HG02763 (cell line): ENCODE data around the gene MRPS26.
A peak's percentile ranks its signal among the peaks of the same experiment; 100 is the strongest.
"Not testable (repeated sequence)": the region's sequence is repeated elsewhere in the genome, so short reads cannot be mapped to it uniquely, and the experiment has no call there.

Experiments
- ATAC-seq: cut with Tn5 transposase; IDR thresholded peaks from one replicate; pipeline ENCODE4 v1.9.1; 2021; ENCODE audit warnings: mild to moderate bottlenecking, moderate library complexity; ENCODE audit not compliant: unreplicated experiment

MRPS26 gene

DNA sequence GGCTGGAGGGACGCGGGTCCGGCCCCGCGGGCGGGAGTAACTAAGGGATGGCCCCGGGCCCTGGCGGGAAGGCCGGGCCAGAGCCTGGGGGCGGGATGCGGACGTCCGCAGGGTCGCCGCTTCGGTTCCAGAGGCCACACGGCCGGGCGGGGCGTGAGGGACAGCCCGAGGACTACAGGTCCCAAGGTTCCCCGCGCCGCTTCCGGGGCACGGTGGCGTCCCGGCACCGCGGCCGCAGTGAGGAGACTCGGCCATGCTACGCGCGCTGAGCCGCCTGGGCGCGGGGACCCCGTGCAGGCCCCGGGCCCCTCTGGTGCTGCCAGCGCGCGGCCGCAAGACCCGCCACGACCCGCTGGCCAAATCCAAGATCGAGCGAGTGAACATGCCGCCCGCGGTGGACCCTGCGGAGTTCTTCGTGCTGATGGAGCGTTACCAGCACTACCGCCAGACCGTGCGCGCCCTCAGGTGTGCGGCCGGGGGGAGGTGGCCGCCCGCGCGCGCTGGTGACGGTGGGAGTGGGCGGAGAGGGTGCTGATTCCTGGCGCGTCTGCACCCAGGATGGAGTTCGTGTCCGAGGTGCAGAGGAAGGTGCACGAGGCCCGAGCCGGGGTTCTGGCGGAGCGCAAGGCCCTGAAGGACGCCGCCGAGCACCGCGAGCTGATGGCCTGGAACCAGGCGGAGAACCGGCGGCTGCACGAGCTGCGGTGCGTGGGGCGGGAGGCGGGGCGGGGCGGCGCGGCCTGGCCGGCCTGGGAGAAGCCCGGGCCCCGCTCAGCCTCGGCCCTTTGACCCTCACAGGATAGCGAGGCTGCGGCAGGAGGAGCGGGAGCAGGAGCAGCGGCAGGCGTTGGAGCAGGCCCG lies at the start of gene MRPS26:
Gene MRPS26 (plus strand): TSS at position 237 of the 861 bp plus-strand sequence. CDS start 17 bp downstream, at position 254.
- peak; percentile 85 for ATAC-seq

DNA sequence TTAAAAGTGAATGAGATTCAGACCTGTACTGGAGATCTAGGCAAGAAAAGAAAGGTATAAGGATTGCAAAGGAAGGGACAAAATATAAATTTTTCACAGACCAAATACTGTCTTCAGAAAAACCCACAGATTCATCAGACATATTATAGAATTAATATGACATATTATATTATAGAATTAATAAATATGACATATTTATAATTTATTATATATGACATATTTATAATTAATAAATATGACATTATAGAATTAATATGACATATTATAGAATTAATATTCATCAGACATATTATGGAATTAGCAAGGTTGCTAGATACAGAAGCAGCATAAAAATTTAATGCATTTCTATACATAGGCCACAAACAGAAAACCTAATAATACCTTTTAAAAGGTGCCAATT lies 47.1 kb upstream of the MRPS26 start:
- ATAC-seq, result no peak

DNA sequence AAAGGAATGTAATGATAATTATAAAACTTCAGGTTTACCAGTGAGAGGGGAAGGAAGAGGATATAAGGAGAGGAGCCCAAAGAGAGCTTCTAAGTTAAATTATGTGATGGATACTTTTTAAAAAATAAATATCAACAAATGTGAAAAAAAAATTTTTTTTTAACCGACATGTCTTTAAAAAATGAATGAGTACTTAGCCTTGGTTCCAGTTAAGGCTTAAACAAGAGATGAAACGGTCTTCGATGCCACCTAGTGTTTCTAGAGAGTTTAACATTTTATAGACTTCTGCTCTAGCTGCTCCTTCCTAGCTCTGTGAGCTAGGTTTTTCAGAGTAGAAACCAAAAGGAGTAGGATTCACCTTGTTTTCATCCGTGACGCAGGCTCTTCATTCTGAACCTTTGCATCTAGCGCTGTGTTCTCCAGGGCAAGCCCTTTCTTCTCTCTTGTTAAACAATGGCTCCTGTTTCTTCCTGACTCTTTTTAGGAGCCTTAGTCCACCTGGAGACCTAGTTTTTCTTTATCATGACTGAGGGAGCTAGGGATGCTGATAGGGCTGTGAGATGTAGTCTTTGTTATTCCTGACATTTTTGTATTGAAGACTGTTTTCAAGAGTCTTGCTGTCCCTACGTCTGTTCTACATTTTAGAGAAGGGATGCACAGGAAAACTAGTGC lies 44.9 kb upstream of the MRPS26 start:
- ATAC-seq, result no peak

DNA sequence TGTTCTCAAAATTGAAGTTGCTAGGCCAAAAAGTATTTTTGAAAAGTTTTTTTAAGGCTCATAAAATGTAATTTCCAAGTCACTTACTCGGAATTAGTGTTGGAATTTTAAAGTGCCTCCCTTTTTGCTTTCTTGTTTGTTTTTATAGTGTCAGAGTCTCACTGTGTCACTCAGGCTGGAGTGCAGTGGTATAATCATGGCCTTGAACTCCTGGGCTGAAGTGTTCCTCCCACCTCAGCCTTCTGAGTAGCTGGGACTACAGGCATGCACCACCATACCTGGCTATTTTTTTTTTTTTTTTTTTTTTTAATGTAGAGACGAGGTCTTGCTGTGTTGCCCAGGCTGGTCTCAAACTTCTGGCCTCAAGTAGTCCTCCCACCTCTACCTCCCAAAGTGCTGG lies 42.4 kb upstream of the MRPS26 start:
- no peak for ATAC-seq

- ATAC-seq, result no peak
Observed at GRCh38 chr20:3010985-3011723, 34.7 kb upstream of the MRPS26 start.

GRCh38 chr20:3011752-3012151 lies 34.1 kb upstream of the MRPS26 start:
- no peak for ATAC-seq

GRCh38 chr20:3013771-3014170 lies 32.1 kb upstream of the MRPS26 start:
- no peak for ATAC-seq

- ATAC-seq, result no peak
Observed at GRCh38 chr20:3014179-3014578, 31.7 kb upstream of the MRPS26 start.

DNA sequence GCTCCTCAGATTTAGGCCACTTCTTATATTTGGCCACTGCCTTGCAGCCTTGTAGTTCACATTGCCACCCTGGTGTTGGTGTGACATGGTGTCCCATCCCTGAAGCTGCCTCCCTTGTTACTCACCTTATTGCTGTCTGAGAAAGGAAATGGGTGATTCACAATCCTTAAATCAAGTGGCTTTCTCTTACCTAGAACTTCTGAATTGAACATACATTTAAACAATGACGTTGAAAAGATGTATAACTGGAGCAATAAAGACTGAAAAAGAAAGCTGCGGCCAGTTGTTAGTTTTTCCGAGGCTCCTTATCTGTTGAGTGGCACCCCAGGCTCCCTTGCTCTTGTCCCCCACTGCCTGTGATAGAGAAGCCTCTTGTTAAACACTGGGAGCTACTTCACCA lies 31.2 kb upstream of the MRPS26 start:
- no peak for ATAC-seq

DNA sequence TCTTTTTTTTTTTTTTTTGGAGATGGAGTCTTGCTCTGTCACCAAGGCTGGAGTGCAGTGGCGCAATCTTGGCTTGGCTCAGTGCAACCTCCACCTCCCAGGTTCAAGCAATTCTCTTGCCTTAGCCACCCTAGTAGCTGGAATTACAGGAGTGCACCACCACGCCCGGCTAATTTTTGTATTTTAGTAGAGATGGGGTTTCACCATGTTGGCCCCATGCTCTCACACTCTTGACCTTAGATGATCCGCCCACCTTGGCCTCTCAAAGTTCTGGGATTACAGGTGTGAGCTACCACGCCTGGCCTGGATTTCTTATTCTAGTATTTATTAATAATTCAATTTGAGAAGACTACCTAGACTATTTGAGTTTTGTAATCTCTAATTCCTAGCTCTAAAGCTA lies 30.6 kb upstream of the MRPS26 start:
- ATAC-seq, result not testable (repeated sequence)

- no peak for ATAC-seq
Observed at GRCh38 chr20:3021327-3021726, 24.5 kb upstream of the MRPS26 start.

DNA sequence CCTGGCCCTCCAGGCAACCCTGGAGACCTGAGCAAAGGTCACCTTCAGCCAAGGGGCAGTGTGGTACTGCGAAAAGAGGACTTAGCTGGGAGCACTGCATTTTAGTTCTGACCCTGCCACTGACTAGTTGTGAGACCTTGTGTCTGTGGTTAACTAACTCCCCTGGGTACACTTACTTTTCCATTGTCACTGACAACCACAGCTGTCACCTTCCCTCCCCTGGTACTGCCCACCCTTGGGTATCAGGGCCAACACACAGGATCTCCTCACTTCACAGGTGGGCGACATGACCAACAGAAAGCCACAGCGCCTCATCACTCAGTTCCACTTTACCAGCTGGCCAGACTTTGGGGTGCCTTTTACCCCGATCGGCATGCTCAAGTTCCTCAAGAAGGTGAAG lies 24.1 kb upstream of the MRPS26 start:
- no peak for ATAC-seq

DNA sequence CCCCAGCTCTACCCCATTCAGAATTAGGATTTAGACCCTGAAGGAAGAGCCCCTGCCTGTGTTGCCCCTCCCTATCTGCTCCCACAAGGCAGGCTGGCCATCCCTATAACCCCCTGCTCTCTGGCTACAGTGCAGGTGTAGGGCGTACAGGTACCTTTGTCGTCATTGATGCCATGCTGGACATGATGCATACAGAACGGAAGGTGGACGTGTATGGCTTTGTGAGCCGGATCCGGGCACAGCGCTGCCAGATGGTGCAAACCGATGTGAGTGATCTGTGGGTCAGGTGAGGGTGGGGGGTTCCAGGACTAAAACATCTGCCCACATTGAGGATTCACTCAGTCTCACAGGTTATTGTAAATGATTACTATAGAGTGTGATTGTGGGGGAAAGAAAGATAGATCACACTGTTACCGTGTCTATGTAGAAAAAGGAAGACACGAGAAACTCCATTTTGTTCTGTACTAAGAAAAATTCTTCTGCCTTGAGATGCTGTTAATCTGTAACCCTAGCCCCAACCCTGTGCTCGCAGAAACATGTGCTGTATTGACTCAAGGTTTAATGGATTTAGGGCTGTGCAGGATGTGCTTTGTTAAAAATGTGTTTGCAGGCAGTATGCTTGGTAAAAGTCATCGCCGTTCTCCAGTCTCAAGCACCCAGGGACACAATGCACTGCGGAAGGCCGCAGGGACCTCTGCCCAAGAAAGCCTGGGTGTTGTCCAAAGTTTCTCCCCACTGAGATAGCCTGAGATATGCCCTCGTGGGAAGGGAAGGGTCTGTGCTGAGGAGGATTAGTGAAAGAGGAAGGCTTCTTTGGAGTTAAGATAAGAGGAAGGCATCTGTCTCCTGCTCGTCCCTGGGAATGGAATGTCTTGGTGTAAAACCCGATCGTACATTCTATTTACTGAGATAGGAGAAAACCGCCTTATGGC lies 23.0 kb upstream of the MRPS26 start:
- not testable (repeated sequence) for ATAC-seq

DNA sequence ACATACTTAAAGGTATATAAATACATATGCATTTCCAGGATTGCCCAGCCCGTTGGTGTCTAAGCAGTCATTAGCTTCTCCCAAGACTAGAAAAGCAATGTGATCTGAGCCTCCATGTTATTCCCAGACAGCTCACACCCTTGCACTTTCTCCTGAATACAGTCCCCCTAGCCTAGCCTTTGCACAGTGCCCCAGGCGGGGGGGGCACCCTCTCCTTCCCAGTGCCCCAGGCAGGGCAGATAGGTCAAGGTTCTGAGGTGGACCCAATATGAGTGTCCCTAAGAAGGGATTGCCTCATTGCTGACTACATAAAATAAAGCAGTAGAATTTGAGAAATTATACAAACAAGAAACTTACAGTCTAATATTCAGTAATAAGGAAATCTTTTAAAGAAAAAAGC lies 17.9 kb upstream of the MRPS26 start:
- ATAC-seq, result no peak

- ATAC-seq, result no peak
Observed at GRCh38 chr20:3031524-3032147, 14.2 kb upstream of the MRPS26 start.

DNA sequence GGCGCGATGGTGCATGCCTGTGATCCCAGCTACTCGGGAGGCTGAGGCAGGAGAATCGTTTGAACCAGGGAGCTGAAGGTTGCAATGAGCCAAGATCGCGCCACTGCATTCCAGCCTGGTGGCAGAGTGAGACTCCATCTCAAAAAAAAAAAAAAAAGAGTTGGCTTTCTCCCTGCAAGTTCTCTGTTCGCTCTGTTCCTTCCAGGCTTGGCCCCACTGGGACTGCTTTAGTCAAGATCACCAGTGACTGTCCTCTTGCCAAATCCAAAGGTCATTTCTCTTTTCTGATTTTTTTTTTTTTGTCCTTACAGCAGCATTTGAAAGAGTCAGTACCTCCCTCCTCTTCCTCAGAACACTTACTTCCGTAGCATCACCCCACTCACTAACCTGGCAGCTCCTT lies 13.2 kb upstream of the MRPS26 start:
- no peak for ATAC-seq

DNA sequence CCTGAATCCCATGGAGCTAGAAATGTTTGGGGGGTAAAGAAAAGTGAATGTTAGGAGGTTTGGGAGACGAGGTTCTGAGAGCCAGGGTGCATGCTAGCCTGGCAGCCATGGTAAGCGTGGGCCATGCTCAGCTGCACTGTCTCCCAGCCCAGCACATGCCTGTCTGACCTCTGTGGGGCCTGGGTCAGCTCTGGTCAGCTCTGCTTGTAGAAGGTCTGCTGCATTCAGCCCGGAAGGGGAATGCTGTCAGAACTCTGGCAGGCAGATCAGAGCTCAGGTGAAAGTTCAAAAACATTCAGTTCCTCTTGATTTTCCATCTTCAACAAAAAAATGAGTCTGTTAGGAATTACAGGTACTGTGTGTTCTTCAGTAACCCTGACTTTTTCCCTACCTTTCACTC lies 8.2 kb upstream of the MRPS26 start:
- no peak for ATAC-seq

DNA sequence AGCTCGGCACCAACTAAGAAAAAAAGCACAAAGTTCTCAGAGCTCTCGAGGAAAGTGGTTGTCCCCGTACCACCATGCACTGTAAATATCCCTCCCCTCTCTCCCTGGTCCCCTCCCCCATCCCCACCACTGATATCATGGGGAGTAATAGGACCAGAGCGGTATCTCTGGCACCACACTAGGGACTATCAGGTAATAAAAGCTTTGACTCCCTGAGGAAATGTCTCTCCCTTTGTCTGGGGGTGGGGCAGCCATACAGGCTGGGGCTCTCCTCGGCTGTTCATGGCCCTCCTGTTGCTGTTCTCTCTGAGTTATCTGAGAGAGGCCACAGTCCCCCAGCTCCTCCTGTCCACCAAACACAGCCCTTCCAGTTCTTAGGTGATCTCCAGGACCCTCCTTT lies 7.4 kb upstream of the MRPS26 start:
- ATAC-seq, result no peak

GRCh38 chr20:3039426-3039825 lies 6.4 kb upstream of the MRPS26 start:
- ATAC-seq, result no peak

DNA sequence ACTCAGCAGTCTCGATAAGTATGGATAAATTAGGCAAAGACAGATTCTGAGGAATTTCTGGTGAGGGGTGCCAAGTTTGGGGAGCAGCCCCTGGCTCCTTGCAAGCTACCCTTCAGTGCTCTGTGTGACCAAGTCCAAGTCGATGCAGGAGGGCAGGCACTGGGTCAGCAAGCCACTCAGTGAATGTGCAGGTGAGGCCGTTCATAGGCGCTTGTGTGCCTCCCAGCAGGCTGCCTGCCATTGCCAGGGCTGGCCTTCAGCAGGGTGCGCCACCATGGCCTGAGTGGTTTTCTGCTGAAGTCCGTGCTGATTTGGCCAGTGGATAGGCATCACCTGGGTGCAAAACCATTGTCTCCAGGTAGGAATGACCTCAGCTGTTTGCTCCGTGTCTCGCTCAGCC lies 5.8 kb upstream of the MRPS26 start:
- ATAC-seq, result no peak
